ENCODE results near the gene PCBP2.
"Not testable (repeated sequence)": the region's sequence is repeated elsewhere in the genome, so short reads cannot be mapped to it uniquely, and the experiment has no call there.

Gene PCBP2

DNA sequence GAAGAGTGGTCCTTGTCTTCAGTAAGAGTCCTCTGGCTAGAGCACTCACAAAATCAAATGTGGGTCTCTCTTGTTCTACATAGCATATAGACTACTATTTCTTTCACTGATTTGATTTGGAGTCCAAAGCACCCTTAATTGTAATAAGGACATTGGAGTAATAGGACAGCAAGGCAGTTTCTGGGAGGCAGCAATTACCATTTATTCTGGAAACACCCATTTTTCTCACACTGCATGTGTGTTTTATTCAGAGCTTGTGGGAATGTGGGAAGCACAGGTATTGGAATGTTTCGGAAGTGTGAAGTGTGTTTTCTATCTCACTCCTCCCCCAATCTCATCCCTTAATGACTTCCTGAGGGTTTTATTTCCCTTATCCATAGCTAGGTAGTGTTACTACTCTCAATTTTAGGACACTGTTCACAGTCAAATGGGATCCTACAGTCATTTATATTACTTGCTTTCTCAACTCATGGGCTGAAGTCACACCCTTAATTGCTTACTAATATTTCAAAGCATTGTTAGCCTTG, 20.2 kb downstream of the PCBP2 start:
- no peak for DNase-seq (ENCODE audit: low spot score)

DNA sequence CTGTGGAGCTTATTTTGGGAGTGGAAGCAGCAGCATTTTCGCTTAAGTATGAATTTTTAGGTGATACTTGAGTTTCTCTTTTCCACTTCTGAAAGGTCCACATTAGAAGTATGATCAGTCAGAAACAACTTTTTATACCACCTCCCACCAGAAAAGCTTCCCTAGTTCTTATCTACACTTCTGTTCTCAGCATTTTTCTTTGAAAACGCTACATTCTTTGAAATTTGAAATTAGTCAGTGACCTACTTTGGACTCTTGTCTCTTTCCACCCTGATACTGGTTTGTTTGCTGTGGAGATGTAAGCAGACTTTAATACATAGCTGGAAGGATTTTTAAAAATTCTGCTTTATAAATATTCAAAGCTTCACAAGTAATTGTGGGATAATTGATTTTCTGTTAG, 22.2 kb downstream of the PCBP2 start:
- DNase-seq (ENCODE audit: low spot score), result no peak

DNA sequence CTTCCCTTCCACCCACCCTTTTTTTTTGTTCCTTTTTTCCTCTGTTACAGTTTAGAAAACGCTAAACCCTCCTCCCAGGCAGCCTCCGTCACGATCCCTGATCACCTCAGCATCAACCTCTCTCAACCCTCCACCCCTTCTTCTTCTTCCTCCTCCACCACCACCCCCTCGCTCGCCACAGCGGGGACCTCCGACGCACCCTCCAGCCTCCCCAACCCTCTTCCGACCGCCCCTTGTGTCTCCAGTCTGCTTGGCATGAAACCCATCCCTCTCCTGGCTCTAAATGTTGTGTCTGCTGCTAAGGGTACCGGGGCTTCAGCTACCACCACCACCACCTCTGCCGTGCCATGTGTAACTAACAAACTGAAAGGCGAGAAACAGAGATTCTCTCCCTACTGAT, 22.9 kb downstream of the PCBP2 start:
- no peak for DNase-seq (ENCODE audit: low spot score)

DNA sequence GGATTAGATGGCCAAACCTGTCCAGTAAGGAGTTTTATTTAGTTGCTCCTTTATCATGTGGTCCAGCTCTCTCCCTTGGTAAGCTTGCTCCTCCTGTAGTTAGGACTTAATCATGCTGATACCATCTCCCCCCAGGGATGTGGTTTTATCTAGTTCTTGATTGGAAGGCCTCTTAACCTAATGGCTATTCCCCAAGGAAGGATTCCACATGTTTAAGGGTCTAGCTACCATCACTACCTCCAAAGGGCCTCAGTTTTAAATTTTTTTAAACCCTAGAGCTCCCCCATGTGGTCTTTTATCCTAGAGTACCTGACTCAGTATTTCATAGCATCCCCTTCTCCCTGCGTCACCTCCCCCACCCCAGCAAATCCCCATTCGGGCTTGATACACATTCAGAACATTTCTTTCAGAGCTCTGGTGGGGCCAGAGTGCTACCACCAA, 24.9 kb downstream of the PCBP2 start:
- peak; percentile 41 for DNase-seq (ENCODE audit: low spot score)

DNA sequence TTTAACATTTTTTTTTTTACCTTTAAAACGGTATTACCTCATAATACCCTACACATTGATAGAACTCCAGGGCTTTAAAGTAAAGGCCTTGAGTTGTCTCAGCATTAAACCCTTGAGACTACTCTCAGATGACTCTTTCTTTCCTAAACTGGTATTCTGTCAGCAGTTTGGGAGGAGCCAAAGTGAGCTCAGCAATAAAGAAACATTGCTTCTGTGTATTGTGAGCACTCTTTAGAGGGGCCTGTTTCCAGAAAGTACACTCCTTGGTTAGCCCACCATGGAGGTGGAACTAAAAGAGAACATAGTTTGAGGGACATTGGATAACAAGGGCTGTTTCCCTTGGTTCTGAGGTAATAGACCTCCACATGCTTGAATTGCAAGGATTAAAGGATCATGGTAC, 27.0 kb downstream of the PCBP2 start:
- no peak for DNase-seq (ENCODE audit: low spot score)

DNA sequence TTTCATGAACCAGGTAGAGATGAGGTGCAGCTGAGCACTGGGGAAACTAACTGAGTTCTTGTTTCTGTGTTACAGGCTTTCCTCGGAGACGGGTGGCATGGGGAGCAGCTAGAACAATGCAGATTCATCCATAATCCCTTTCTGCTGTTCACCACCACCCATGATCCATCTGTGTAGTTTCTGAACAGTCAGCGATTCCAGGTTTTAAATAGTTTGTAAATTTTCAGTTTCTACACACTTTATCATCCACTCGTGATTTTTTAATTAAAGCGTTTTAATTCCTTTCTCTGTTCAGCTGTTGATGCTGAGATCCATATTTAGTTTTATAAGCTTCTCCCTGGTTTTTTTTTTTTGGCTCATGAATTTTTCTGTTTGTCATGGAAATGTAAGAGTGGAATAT, 27.4 kb downstream of the PCBP2 start:
- DNase-seq (ENCODE audit: low spot score), result no peak

DNA sequence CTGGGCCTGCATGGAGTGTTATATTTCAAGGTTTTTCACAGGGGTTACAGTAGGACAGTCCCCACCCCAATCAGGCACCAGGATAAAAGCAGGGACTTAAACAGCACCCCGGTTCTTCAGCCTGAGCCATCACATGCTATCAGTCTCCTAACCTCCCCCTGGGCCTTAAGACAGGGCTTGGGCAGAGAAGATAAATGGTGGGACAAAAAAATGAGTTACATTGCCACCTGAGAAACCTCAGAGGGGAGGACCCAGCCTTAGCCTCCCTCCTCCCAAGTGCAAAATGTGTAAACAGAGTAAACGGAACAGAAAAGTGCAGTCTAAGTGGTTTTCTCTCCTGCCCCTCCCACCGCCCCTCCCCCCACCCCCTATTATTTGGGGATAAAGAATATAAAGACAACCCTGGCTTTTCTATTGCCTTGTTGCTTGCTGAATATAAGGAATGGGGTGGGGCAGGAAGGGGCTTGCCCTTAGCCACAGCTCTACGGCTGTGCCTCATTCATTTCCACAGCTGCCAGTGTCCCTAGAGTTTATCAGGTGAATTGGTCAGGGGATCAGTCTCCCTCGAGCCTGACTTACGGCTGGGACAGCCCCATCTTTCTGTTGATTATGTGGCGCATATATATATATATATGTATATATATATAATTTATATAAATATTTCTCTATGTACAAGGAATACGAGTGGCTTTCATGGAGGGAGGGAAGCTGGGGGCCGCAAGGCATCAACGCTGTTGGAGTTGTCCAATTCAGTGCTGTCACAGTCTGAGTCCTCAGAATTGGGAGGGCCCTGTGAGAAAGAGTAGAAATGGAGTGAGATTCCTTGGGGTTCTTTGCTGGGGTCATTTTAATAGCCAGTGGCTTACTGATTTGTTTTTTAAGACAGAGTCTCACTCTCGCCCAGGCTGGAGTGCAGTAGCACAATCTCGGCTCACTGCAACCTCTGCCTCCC, 28.9 kb downstream of the PCBP2 start:
- no peak for DNase-seq (ENCODE audit: low spot score)

DNA sequence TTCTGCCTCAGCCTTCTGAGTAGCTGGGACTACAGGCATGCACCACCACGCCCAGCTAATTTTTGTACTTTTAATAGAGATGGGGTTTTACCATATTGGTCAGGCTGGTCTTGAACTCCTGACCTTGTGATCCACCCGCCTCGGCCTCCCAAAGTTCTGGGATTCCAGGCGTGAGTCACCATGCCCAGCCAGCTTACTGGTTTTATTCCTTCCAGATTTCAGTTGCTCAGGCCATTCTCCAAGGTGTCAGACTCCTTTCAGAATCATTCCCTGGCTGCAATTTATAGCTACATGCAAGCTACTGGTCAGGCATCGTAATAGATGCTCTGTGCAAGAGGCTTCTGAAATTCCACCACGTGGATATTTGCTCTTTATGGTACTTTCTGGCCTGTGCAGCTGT, 29.6 kb downstream of the PCBP2 start:
- DNase-seq (ENCODE audit: low spot score), result not testable (repeated sequence)

DNA sequence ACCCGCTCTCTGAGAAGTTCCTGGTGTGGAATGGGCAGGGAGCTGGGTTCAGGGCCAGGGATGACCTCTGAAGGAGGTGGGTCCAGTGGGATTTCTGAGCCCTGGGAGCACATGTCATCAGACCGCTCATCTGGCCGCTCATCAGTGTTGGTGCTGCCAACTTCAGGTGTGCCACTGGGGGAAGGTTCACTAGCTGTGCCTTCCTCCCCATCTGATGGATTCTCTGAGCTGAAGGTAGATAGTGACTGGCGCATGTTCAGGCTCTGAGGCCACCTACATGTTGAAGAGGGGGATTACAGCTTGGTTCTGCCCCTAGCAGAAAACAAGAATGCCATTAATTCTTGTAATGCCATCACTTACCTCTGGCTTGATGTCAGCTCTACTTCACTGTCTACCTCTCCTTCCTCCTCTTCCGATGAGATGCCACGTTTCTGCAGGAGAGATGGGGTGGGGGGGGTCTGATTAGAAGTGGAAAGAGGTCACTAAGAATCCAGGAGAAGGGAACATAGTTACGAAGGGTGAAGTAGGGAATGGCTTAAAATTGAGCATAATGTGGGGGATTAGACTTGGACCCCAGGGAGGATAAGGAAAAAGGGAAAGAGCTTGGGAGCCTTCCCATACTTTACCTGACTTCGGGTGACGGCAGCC, 30.2 kb downstream of the PCBP2 start:
- DNase-seq (ENCODE audit: low spot score), result no peak

DNA sequence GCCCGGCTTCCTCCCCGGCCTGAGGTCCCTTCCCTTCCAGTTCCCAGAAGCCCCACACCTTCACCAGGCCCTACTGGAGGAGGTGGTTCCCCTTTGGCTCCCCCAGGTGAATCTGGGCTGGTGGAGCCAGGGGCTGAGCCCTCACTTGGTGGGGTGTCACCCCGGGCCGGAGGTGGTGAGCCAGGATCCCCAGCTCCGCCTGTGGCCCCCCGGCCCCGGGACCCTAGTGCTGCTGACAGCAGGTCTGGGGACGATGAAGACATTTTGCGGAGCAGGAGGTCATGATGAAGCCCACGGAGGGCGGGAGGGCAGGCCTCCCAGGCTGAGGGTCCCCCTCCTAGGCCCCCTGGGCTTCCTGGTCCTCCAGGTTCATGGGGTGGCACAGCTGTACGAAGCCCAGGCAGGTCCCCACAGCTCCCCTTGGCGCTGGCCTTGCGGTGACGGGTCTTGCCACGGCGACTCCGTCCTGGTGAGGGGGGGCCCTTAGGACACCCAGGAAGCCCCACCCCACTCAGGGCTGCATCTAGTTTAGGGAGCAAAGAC, 30.8 kb downstream of the PCBP2 start:
- DNase-seq (ENCODE audit: low spot score), result no peak

DNA sequence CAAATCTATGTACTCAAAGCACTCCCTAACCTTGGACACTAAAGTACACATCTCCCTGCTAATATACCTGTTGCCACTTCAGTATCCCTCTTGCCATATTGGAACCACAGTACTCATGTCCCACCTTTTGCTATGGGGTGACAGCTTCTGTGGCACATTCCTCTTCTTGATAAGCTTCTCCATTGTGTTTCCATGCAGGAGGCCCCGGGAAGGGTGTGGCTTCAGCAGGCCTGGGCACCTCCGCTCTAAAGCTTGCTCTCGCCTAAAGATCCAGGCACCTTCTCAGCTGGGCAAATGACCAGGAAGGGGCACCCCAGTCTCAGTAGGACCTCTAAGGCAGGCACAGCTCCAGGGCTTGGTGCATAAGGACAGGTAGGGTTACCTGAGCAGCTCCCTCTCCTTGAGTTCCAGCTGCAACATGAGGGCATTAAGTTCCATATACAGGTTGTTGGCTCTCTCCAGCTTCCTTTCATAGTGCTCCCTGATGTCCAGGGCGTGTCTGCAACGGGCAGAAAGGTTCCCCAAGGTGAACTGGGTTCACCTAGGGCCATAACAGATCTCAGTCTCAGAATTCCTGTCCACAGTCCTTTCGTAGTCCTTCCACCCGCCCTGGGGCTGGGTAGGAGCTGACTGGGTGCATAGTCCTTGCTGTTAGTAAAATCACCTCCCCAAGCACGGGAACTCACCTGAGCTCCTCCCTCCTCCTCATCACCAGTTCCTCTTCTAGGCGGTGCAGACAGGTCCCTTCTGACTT, 31.5 kb downstream of the PCBP2 start:
- DNase-seq (ENCODE audit: low spot score), result no peak

DNA sequence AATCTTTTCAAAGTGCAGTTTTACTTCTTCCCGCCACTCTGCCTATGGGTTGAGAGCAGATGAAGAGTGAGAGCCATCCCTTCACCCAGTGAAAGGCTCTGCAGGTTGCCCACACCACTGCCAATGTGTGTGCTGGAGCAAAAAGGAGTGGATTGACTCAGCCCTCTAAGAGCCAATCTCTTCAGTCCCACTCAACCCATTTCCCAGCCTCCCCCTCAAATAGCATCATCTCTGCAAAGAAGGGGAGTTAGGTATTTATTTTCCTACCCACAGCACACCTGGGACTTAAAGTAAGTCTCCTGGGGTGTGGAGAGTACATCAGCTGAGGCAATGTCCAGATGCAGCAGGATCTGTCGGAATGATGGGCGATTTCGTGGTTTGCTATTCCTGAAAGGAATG, 32.1 kb downstream of the PCBP2 start:
- DNase-seq (ENCODE audit: low spot score), result no peak

DNA sequence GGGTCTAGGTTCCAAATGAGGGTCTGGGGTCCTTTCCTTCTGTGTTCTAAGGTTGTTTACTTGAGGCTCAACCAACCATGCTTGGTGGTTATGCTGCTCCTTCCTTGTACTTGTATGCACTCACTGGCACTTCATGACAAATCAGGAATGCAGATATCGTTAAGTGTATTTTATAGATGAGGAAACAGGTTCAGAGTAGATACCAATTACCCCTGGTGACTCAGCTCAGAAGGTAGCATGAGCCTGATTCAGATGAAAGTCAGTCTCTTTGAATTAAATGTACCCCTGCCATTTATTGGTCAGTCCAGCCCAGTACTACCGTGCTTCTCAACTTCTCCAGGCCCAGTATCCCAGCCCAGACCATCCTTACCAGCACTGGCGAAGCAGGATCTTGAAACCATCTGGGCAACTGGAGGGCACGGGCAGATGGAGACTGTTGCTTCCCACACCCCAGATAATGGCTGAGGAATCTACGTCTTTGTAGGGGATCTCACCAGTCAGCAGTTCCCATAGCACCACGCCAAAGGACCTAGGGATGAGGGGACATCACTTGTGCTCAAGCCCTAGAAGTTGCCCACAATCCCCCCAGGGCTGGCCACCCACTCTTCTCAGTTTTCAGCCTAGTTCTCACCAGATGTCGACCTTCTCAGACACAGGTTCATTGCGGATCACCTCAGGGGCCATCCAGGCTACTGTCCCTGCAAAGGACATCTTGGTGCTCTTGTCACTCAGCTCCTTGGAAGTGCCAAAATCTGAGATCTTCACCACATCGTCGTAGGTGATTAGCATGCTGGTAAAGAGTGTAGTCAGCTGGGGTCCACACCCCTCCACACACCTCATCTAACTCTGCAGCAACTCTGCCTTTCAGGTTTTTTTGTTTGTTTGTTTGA, 33.0 kb downstream of the PCBP2 start:
- DNase-seq (ENCODE audit: low spot score), result no peak

DNA sequence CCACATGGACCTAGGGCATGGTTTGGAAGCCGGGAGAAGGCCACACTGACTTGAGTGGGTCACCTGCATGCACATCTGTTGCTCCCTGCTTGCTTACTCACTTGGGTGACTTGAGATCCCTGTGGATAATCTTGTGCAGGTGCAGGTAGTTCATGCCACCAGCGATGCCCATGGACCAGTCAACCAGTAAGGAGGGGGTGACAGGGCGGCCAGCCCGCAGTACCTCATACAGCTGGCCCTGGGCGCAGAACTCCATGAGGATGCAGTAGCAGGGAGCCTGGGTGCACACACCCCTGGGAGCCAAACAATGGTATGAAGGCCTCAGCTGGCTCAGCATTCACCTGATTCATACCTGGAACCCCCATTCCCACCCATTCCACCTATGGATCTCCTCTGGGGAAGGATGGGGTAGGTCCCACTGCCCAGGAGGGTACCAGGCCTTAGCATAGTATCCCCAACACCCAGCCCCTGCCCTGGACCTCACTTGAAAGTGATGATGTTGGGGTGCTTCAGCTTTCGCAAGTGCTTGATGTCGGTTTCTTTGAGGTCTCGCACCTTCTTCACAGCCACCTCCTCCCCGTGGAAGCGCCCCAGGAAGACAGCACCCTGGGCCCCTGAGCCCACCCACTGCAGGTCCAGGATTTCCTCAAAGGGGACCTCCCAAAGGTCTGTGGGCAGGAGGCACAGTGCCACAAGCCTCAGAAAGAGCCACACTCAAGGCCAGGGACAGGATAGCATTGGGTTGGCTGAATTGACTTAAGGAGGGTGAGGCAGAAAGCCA, 34.2 kb downstream of the PCBP2 start:
- DNase-seq (ENCODE audit: low spot score), result no peak

DNA sequence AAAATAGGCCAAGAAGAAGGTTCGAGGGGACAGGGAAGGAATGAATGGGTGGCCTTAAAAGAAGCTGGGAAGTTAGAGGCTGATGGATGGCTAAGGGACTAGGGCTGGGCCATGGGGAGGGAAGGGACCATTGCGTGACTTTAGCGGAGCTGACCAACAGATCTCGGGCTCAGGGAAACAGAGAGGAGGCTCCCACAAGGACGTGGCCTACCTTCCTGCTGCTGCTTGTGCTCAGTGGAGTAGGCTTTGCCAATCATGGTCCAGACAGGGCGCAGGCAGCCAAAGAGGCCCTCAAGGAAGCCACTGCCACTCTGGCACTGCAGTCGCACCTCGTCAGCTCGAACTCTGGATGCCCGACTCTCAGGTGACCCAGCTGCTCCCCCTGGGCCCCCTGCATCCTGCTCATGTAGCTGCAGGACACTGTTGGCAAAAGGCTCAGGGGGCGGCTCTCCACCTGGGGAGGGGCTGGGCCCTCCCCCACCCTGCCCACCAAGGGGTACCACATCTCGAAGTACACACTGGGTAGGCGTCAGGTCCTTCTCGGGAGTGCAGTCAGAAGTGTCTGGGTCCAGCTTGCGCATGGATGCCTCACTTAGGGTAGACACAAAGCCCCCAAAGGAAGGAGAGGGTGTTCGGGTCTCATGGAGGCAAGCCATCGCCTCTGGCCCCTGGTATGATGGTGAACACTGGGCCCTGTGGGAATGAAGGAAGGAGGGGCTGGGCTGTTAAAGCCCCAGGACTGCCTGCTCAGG, 35.0 kb downstream of the PCBP2 start:
- DNase-seq (ENCODE audit: low spot score), result no peak

DNA sequence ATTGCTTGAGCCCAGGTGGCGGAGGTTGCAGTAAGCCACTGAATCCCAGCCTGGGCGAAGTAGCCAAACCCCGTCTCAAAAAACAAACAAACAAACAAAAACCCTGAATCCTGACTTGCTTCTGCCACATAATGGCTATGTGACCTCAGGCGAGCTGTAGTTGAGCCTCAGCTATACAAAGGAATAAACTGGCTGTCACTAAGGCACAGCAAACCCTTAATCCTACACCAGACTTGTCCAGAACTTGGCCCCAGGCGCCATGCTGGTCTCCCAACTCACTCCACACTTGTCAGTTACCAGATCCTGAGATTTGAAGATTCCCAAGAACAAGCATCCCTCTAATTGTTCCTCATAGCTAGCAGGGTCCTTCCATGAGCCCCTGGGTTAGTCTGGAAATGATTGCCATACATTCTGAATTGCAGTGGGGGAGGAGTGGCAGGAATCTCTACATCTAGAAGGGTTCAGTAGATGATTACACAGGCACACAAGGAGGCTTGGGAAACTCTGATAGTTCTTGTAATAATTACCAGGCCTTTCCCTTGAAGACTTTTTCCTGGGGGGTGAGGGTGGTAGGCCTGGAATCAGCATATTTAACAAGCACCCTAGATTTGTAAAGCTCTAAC, 37.5 kb downstream of the PCBP2 start:
- no peak for DNase-seq (ENCODE audit: low spot score)

DNA sequence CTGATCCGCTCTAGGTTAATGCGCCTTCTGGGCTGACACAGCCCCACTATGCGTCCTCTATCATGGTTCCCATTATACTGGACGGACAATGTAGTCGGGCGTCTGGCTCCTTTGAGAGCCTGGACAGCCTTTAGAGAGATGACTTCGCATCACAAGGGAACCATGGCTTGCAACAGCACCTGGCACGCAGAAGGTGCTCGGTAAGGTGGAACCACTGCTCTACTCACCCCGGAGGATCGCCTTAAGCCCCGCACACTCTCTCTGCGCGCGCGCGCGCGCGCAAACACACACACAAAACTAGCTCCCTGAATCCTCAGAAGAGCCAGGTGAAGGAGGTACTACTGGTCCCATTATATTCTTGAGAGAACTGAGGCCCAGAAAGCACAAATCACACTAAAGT, 40.3 kb downstream of the PCBP2 start:
- no peak for DNase-seq (ENCODE audit: low spot score)

DNA sequence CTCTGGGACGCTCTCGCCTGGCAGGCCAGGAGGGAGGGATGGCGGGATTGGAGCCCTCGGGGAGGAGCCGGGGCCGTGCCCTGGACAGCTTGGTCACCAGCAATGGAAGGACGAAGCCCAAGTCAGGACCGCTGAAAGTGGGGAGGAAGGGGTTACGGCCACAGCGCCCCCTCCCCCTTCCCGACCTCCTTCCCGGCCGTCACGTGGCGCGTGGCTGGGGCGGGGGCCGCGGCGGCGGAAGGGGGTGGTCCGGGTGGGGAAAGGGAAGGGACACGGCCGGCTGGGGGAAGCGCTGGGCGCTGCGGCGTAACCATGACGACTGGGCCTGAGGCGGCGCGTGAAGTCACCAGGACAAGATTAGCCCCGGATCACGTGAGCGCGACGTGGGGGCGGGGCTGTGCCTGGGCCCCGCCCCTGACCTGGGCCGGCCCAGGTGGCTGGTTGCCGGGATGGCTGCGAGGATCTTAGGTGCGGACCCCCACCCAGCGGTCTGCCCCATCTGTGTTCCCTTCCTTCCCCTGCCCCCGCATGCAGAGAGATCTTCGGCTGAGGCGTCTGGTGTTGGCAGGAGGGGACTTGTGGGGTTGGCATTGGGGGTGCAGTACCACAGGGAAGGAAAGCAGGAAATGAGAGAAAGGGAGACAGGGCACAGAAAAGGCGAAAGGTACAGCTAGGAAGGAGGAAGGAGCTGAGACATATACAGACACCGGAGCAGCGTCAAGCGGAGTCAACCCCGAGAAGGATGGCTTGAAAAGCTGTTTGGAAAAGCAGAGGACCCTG, 41.1 kb downstream of the PCBP2 start:
- peak; percentile 91 for DNase-seq (ENCODE audit: low spot score)

All from hematopoietic multipotent progenitor cell treated with erythropoietin and hydrocortisone succinate and interleukin-3 and kit ligand, for 15 days (in vitro differentiated cells).